ENCODE measurements around the gene KLB.

DNA sequence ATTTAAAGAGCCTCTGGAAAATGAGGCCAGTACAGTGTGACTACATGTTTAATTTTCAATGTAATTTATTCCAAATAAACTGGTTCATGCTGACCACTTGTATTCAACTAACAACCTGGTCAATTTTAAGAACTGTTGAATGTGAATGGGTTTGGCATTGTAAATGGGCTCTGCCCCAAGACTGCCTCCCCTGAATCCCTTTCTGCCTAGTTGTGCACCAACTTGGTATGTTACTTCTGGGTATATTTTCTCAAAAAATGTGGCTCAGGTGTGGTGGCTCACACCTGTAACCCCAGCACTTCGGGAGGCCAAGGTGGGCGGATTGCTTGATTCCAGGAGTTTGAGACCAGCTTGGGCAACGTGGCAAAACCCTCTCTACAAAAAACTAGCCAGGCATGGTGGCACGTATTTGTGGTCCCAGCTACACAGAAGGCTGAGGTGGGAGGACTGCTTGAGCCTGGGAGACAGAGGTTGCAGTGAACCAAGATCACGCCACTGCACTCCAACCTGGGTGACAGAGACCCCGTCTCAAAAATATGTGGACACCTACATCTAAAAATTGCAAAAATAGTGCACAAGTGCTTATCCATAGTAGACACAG lies 44.8 kb downstream of the KLB start:
- TF ChIP-seq GATA2 (IDR thresholded peaks at IDR 0.05; ENCODE audit: low read depth, low read length): no peak
- TF ChIP-seq GATA3 (IDR thresholded peaks at IDR 0.05; ENCODE audit: low read depth, low read length): no peak
